PFSK-1 (cell line): ENCODE results near the gene ADAMTS17.

Experiments used
- POLR2AphosphoS5 ChIP-seq: IDR thresholded peaks from 2 replicates; pipeline ENCODE4 v1.6.1; 2012; ENCODE audit warnings: low read depth, mild to moderate bottlenecking, control low read depth, low read length, moderate library complexity
- TAF1 ChIP-seq: IDR thresholded peaks from 2 replicates; pipeline ENCODE4 v1.6.1; 2012; ENCODE audit warnings: low read length, control low read depth, borderline replicate concordance; ENCODE audit not compliant: insufficient read depth

- no peak for TF ChIP-seq POLR2AphosphoS5
- TF ChIP-seq TAF1, result no peak
These were observed 246.1 kb downstream of the ADAMTS17 start for GRCh38 chr15:100095541-100096247.
